HAP-1 (cell line): Measurements from ENCODE around the gene SIN3B.

ENCODE experiments used
- DNase-seq, 2 experiments: peaks; one replicate each; pipeline ENCODE4 v3.0.0-alpha.2; 2016 to 2020; ENCODE audit warnings: low spot score in 2 of 2
- H3K27me3 ChIP-seq: fragments of 250-450 bp; sonication (Bioruptor Pico); 2 replicates; pipeline ENCODE4 v1.5.1; 2020; ENCODE audit warnings: low read depth, mild to moderate bottlenecking, moderate library complexity
- H3K36me3 ChIP-seq: fragments of 250-450 bp; sonication (Bioruptor Pico); replicated peaks from 2 replicates; pipeline ENCODE4 v1.5.1; 2020; ENCODE audit warnings: mild to moderate bottlenecking
- H3K4me1 ChIP-seq: fragments of 250-450 bp; sonication (Bioruptor Pico); 2 replicates; pipeline ENCODE4 v1.5.1; 2020; ENCODE audit warnings: mild to moderate bottlenecking
- H3K4me3 ChIP-seq: fragments of 250-450 bp; sonication (Bioruptor Pico); 2 replicates; pipeline ENCODE4 v1.5.1; 2020; ENCODE audit warnings: mild to moderate bottlenecking, moderate library complexity
- H3K9me3 ChIP-seq: fragments of 250-450 bp; sonication (Bioruptor Pico); 2 replicates; pipeline ENCODE4 v1.5.1; 2020; ENCODE audit warnings: mild to moderate bottlenecking, moderate library complexity
- in situ Hi-C: fragments of 300-500 bp; cut with MboI; formaldehyde crosslinking; loops from 3 replicates; pipeline ENCODE4 v1.14.3; 2020; ENCODE audit warnings: low sequenced_read_pairs, inconsistent platforms, mixed read lengths

The SIN3B gene

GRCh38 chr19:16801600-16802013 lies 27.6 kb upstream of the SIN3B start:
- H3K4me3 ChIP-seq, result no peak overlapping the region
- in situ Hi-C loops, result no loop called here
- H3K27me3 ChIP-seq, result no peaks in the 10 kb centered on the region
- no peak for DNase-seq
- 0 out of 2 replicates have a peak, but pooled peaks cover 1% of the 10 kb centered on the region for H3K9me3 ChIP-seq
- no peaks in the 10 kb centered on the region for H3K4me1 ChIP-seq
- H3K36me3 ChIP-seq, result no peaks in the 10 kb centered on the region

- no peak for DNase-seq
- Histone ChIP-seq H3K36me3 (no peaks in the 10 kb centered on the region), H3K4me3 (no peak overlapping the region), H3K27me3 (no peaks in the 10 kb centered on the region), H3K9me3 (no peaks in the 10 kb centered on the region), H3K4me1 (no peaks in the 10 kb centered on the region)
- in situ Hi-C loops, result no loop called here
These were observed 25.0 kb upstream of the SIN3B start for GRCh38 chr19:16804176-16804575.

- H3K36me3 ChIP-seq, result no peaks in the 10 kb centered on the region
- in situ Hi-C loops, result no loop called here
- no peak for DNase-seq
- H3K4me1 ChIP-seq, result no peaks in the 10 kb centered on the region
- H3K4me3 ChIP-seq, result no peak overlapping the region
- H3K27me3 ChIP-seq, result no peaks in the 10 kb centered on the region
- H3K9me3 ChIP-seq, result no peaks in the 10 kb centered on the region
These were observed 21.5 kb upstream of the SIN3B start for GRCh38 chr19:16807549-16808284.

GRCh38 chr19:16814526-16815100 lies 14.6 kb upstream of the SIN3B start:
- DNase-seq, result no peak
- H3K4me3 ChIP-seq, result no peak overlapping the region
- no peaks in the 10 kb centered on the region for H3K27me3 ChIP-seq
- in situ Hi-C loops, result no loop called here
- no peaks in the 10 kb centered on the region for H3K36me3 ChIP-seq
- H3K4me1 ChIP-seq, result no peaks in the 10 kb centered on the region
- no peaks in the 10 kb centered on the region for H3K9me3 ChIP-seq

GRCh38 chr19:16820056-16820455 lies 9.1 kb upstream of the SIN3B start:
- Histone ChIP-seq H3K4me1 (peaks cover 1% of the 10 kb centered on the region; the same call in 1 of the 2 replicates), H3K9me3 (no peaks in the 10 kb centered on the region), H3K27me3 (no peaks in the 10 kb centered on the region), H3K4me3 (no peak overlapping the region), H3K36me3 (no peaks in the 10 kb centered on the region)
- no peak for DNase-seq
- in situ Hi-C loops, result no loop called here

- in situ Hi-C loops, result no loop called here
These were observed 8.1 kb upstream of the SIN3B start for GRCh38 chr19:16821081-16821480.

GRCh38 chr19:16822648-16823047 lies 6.5 kb upstream of the SIN3B start:
- Histone ChIP-seq H3K27me3 (no peaks in the 10 kb centered on the region), H3K4me3 (no peak overlapping the region), H3K9me3 (no peaks in the 10 kb centered on the region), H3K4me1 (peaks cover 5% of the 10 kb centered on the region; the same call in 1 of the 2 replicates), H3K36me3 (no peaks in the 10 kb centered on the region)
- DNase-seq, result no peak
- in situ Hi-C loops, result no loop called here

More at GRCh38 chr19:16821081-16821480, 8.1 kb upstream of the SIN3B start:
- no peak for DNase-seq
- Histone ChIP-seq H3K36me3 (no peaks in the 10 kb centered on the region), H3K27me3 (no peaks in the 10 kb centered on the region), H3K4me1 (peaks cover 5% of the 10 kb centered on the region; the same call in 1 of the 2 replicates), H3K9me3 (no peaks in the 10 kb centered on the region), H3K4me3 (no peak overlapping the region)

- Histone ChIP-seq H3K27me3 (no peaks in the 10 kb centered on the region), H3K9me3 (no peaks in the 10 kb centered on the region), H3K4me3 (no peak overlapping the region), H3K36me3 (no peaks in the 10 kb centered on the region), H3K4me1 (peaks cover 10% of the 10 kb centered on the region)
- in situ Hi-C loops, result no loop called here
- DNase-seq, result no peak
These were observed 4.4 kb upstream of the SIN3B start for GRCh38 chr19:16824658-16825311.

GRCh38 chr19:16825312-16826052 lies 3.7 kb upstream of the SIN3B start:
- peaks cover 10% of the 10 kb centered on the region for H3K4me1 ChIP-seq
- H3K9me3 ChIP-seq, result no peaks in the 10 kb centered on the region
- no peaks in the 10 kb centered on the region for H3K36me3 ChIP-seq
- in situ Hi-C loops, result no loop called here
- peak; percentile 5 to 74 for DNase-seq
- no peaks in the 10 kb centered on the region for H3K27me3 ChIP-seq
- H3K4me3 ChIP-seq, result no peak overlapping the region

GRCh38 chr19:16829822-16830289 lies 658 bp downstream of the SIN3B start:
- no peak for DNase-seq
- H3K36me3 ChIP-seq, result peaks cover 28% of the 10 kb centered on the region
- in situ Hi-C loops, result no loop called here
- H3K9me3 ChIP-seq, result no peaks in the 10 kb centered on the region
- H3K4me1 ChIP-seq, result peaks cover 10% of the 10 kb centered on the region
- H3K4me3 ChIP-seq, result peak overlapping the region; percentile 71
- H3K27me3 ChIP-seq, result no peaks in the 10 kb centered on the region

- Histone ChIP-seq H3K4me1 (peaks cover 4% of the 10 kb centered on the region), H3K4me3 (peak overlapping the region; percentile 71), H3K36me3 (peaks cover 31% of the 10 kb centered on the region), H3K9me3 (no peaks in the 10 kb centered on the region), H3K27me3 (no peaks in the 10 kb centered on the region)
- in situ Hi-C loops, result no loop called here
- no peak for DNase-seq
These were observed 1.5 kb downstream of the SIN3B start for GRCh38 chr19:16830679-16831078.

- in situ Hi-C loops, result no loop called here
- Histone ChIP-seq H3K9me3 (no peaks in the 10 kb centered on the region), H3K4me1 (peaks cover 4% of the 10 kb centered on the region), H3K27me3 (no peaks in the 10 kb centered on the region), H3K4me3 (no peak overlapping the region), H3K36me3 (peaks cover 39% of the 10 kb centered on the region)
- DNase-seq, result no peak
These were observed 2.3 kb downstream of the SIN3B start for GRCh38 chr19:16831531-16831930.

- no peaks in the 10 kb centered on the region for H3K27me3 ChIP-seq
- DNase-seq, result no peak
- H3K4me1 ChIP-seq, result no peaks in the 10 kb centered on the region; the same call in 1 of the 2 replicates
- H3K36me3 ChIP-seq, result peaks cover 50% of the 10 kb centered on the region
- no peaks in the 10 kb centered on the region for H3K9me3 ChIP-seq
- no peak overlapping the region for H3K4me3 ChIP-seq
- in situ Hi-C loops, result no loop called here
These were observed 5.5 kb downstream of the SIN3B start for GRCh38 chr19:16834747-16835146.
